HFF-Myc (cell line): Measurements from ENCODE around the gene C1QTNF4.

Experiments
- DNase-seq: peaks from one replicate; pipeline ENCODE4 v3.0.0-alpha.2; 2011; ENCODE audit warnings: low read depth; ENCODE audit errors: extremely low read depth
- H3K4me3 ChIP-seq: replicated peaks from 2 replicates; pipeline ENCODE4 v1.5.1; 2011; ENCODE audit warnings: low read depth, mild to moderate bottlenecking, control low read depth, low read length
- CTCF ChIP-seq: IDR thresholded peaks from 2 replicates; pipeline ENCODE4 v1.5.1; 2012; ENCODE audit warnings: mild to moderate bottlenecking, low read depth, low read length, control low read depth; ENCODE audit errors: missing control alignments

Gene C1QTNF4

GRCh38 chr11:47609675-47610074 is 15.5 kb upstream of the C1QTNF4 start:
- no peak for DNase-seq
- no peak for TF ChIP-seq CTCF
- H3K4me3 ChIP-seq, result no peak overlapping the region

GRCh38 chr11:47607380-47607779 is 13.2 kb upstream of the C1QTNF4 start:
- DNase-seq, result peak; percentile 93
- TF ChIP-seq CTCF, result no peak
- no peak overlapping the region for H3K4me3 ChIP-seq

- H3K4me3 ChIP-seq, result no peak overlapping the region
- DNase-seq, result no peak
- TF ChIP-seq CTCF, result no peak
Measured at GRCh38 chr11:47606731-47607130, 12.5 kb upstream of the C1QTNF4 start.

GRCh38 chr11:47605921-47606320 is 11.7 kb upstream of the C1QTNF4 start:
- no peak overlapping the region for H3K4me3 ChIP-seq
- TF ChIP-seq CTCF, result no peak
- no peak for DNase-seq

- DNase-seq, result no peak
- no peak for TF ChIP-seq CTCF
- H3K4me3 ChIP-seq, result no peak overlapping the region
Measured at GRCh38 chr11:47603295-47603694, 9.1 kb upstream of the C1QTNF4 start.

- TF ChIP-seq CTCF, result no peak
- no peak overlapping the region for H3K4me3 ChIP-seq
- no peak for DNase-seq
Measured at GRCh38 chr11:47599902-47600301, 5.7 kb upstream of the C1QTNF4 start.

GRCh38 chr11:47595967-47596366 is 1.8 kb upstream of the C1QTNF4 start:
- DNase-seq, result no peak
- TF ChIP-seq CTCF, result no peak
- no peak overlapping the region for H3K4me3 ChIP-seq
